ENCODE data around the gene STK32A. TPM values are rescaled to one million over a fixed set of nuclear protein-coding genes. Genes with fewer than 3 reads are reported as not detected.
"Not testable (repeated sequence)": the region's sequence is repeated elsewhere in the genome, so short reads cannot be mapped to it uniquely, and the experiment has no call there.

STK32A gene
- total RNA-seq, 4 donors from 2014 or later = 2.5 to 15.3 (median 9.4) TPM

DNA sequence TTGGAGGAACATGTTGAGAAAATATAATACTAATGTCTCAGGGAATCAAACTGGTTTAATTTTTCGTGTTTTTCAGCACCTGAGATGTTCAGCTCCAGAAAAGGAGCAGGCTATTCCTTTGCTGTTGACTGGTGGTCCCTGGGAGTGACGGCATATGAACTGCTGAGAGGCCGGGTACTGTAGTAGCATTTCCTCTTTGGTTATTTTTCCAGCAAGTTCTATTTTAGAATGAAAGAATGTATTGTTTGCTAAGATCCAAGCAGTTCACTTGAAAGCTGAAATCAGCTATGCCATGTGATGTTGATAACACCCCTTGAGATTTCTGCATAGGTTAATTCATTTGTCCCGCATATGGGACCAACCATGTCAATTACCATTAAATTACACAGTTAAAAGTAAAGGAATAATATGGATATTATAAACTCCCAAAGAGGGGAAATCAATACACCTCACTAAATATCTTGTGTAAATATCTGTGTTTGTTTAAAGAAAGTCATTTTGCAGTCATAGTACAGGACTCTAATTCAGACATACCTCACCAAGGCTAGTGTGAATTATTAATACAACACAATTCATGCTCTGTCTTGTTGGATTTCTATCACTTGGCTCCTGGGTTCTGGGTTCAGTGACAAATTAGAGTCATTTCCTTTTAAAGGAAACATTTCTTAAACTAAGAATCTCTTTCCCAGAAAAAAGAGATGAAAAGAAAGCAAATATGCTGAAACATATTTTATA lies 126.8 kb downstream of the STK32A start:
- Histone ChIP-seq H3K36me3 (no peaks in the 10 kb centered on the region), H3K4me3 (replicated peaks in 1 of 3) (no peak overlapping the region), H3K9me3 (no peaks in the 10 kb centered on the region), H3K27ac (no peak overlapping the region), H3K4me1 (peaks cover 0 to 4% of the 10 kb centered on the region in 2 donors), H3K27me3 (no peaks in the 10 kb centered on the region)
- TF ChIP-seq POLR2A (IDR thresholded peaks at IDR 0.05) = no peak
- TF ChIP-seq CTCF (IDR thresholded peaks at IDR 0.05) = no peak
- DNase-seq = no peak
- intact Hi-C loops (cut with DNase I) = no loop called here
- 82 to 89% methylated on average over 4 of the region's 4 CpGs for WGBS, 2 donors

DNA sequence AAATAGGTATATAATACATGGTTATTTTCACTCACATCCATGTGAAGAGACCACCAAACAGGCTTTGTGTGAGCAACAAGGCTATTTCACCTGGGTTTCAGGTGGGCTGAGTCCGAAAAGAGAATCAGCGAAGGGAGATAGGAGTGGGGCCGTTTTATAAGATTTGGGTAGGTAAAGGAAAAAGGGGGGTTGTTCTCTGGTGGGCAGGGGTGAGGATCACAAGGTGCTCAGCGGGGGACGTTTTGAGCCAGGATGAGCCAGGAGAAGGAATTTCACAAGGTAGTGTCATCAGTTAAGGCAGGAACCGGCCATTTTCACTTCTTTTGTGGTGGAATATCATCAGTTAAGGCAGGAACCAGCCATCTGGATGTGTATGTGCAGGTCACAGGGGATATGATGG lies 132.6 kb downstream of the STK32A start:
- H3K27me3 ChIP-seq; H3K9me3 ChIP-seq; DNase-seq; H3K27ac ChIP-seq; H3K4me3 ChIP-seq (replicated peaks in 1 of 3); H3K4me1 ChIP-seq; H3K36me3 ChIP-seq; intact Hi-C loops (cut with DNase I): not testable (repeated sequence)
- WGBS, 2 donors = 81 to 87% methylated on average over 6 of the region's 6 CpGs

DNA sequence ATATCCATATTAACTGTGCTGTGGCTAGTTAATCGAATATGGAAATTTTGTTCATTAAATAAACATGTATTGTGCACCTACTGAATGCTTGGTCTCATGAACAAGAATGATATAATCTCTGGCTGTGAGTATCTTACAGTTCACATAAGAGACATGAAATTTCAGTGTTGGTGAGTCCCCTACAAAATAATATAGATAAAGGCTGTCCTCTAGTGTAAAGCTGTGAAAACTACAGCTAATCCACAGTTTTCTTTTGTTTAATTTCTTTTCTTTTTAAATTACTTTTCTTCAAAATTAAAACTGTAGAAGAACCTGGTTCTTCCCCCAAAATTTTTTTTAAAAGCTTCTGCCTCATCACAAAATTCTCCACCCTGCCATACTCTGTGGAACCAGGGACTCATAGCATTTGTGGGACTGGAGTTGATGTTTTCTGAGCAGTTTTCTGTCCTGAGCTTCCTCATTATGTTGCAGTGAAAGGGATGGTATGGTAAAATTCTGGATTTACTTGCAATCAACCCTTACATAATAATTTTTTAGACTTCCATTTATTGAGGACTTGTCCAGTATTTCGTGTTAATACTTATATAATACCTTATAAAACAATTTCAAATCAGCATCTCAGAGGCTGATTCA lies 135.0 kb downstream of the STK32A start:
- no peak for TF ChIP-seq POLR2A (IDR thresholded peaks at IDR 0.05)
- peak; percentile 33 to 89 (median 69) for TF ChIP-seq CTCF (IDR thresholded peaks at IDR 0.05)
- no peak overlapping the region for H3K4me3 ChIP-seq (replicated peaks in 1 of 3)
- H3K9me3 ChIP-seq = no peaks in the 10 kb centered on the region
- WGBS, 2 donors = 21 to 23% methylated on average over 2 of the region's 2 CpGs
- intact Hi-C loops (cut with DNase I) = loop anchor here (5.0 kb wide), 1 partner anchor 143 kb away; no protein-coding TSS in a partner anchor
- no peaks in the 10 kb centered on the region for H3K27me3 ChIP-seq
- DNase-seq = no peak
- no peak overlapping the region for H3K27ac ChIP-seq
- H3K4me1 ChIP-seq = no peaks in the 10 kb centered on the region
- H3K36me3 ChIP-seq = no peaks in the 10 kb centered on the region

GRCh38 chr5:147371290-147371689 lies 136.5 kb downstream of the STK32A start:
- TF ChIP-seq CTCF (IDR thresholded peaks at IDR 0.05) = no peak
- no peak for TF ChIP-seq POLR2A (IDR thresholded peaks at IDR 0.05)
- intact Hi-C loops (cut with DNase I) = loop anchor here (5.0 kb wide), 1 partner anchor 144 kb away; no protein-coding TSS in a partner anchor

DNA sequence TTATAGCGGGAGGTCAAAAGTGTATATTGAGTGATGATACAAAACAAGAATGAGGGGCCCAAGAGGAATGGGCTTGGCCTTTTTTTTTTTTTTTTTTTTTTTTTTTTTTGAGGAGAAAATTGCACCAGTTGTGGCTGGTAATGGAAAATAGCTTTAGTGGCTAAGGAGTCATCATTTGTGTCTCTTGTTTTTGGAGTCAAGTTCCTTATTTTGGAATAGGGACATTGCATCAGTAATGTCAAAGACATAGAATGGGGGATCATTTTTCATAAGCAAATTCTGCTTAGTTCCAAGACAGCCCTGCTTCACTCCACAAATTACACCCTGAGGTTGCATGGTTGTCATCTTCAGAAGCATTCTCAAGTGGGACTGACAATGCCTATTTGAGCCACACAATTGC lies 137.4 kb downstream of the STK32A start:
- no peaks in the 10 kb centered on the region for H3K27me3 ChIP-seq
- intact Hi-C loops (cut with DNase I) = loop anchor here (5.0 kb wide), 1 partner anchor 145 kb away; no protein-coding TSS in a partner anchor
- TF ChIP-seq POLR2A (IDR thresholded peaks at IDR 0.05) (no peak), CTCF (IDR thresholded peaks at IDR 0.05) (no peak)
- 94 to 98% methylated on average over 1 of the region's 1 CpG for WGBS, 2 donors
- H3K27ac ChIP-seq = no peak overlapping the region
- no peaks in the 10 kb centered on the region for H3K36me3 ChIP-seq
- H3K4me1 ChIP-seq = no peaks in the 10 kb centered on the region
- DNase-seq = no peak
- H3K4me3 ChIP-seq (replicated peaks in 1 of 3) = no peak overlapping the region
- H3K9me3 ChIP-seq = no peaks in the 10 kb centered on the region

More at GRCh38 chr5:147371290-147371689, 136.5 kb downstream of the STK32A start:
- H3K4me1 ChIP-seq = no peaks in the 10 kb centered on the region
- H3K36me3 ChIP-seq = no peaks in the 10 kb centered on the region
- H3K9me3 ChIP-seq = no peaks in the 10 kb centered on the region
- H3K4me3 ChIP-seq (replicated peaks in 1 of 3) = no peak overlapping the region
- DNase-seq = no peak
- no peaks in the 10 kb centered on the region for H3K27me3 ChIP-seq
- H3K27ac ChIP-seq = no peak overlapping the region

Measured in thyroid gland (tissue), 4 donors.